Lower lobe of right lung (tissue), 2 donors: Measurements from ENCODE around the gene TMEM129. TPM values are rescaled to one million over a fixed set of nuclear protein-coding genes. Genes with fewer than 3 reads are reported as not detected.

Experiments used
- ATAC-seq, 2 donors: fragments of 200-7000 bp; cut with Tn5 transposase; one replicate each; pipeline ENCODE4 v1.9.1; 2020 to 2022; ENCODE audit warnings: mild to moderate bottlenecking in 2 of 2, moderate library complexity in 2 of 2
- DNase-seq: peaks from one replicate; pipeline ENCODE4 v3.0.0-alpha.2; 2020
- H3K27ac ChIP-seq: fragments of 200-600 bp; one replicate; pipeline ENCODE4 v1.8.0; 2022
- H3K27me3 ChIP-seq: fragments of 200-600 bp; one replicate; pipeline ENCODE4 v1.8.0; 2022; ENCODE audit warnings: low read depth
- H3K36me3 ChIP-seq: fragments of 200-600 bp; one replicate; pipeline ENCODE4 v1.8.0; 2022; ENCODE audit warnings: mild to moderate bottlenecking
- H3K4me1 ChIP-seq: fragments of 200-600 bp; one replicate; pipeline ENCODE4 v1.8.0; 2022
- H3K4me3 ChIP-seq: fragments of 200-600 bp; one replicate; pipeline ENCODE4 v1.8.0; 2022; ENCODE audit warnings: mild to moderate bottlenecking
- H3K9me3 ChIP-seq: fragments of 200-600 bp; one replicate; pipeline ENCODE4 v1.8.0; 2022
- CTCF ChIP-seq: fragments of 200-600 bp; IDR thresholded peaks from one replicate; pipeline ENCODE4 v1.8.0; 2022; ENCODE audit warnings: antibody characterized with exemption, mild to moderate bottlenecking
- intact Hi-C: fragments of 100-400 bp; cut with DNase I; formaldehyde crosslinking; loops from one replicate; pipeline ENCODE4 v1.11.0; 2022
- long read RNA-seq: library from polyadenylated mRNA; unstranded; transcript quantifications from one replicate; pipeline ENCODE4 v2.0.0, GENCODE V29; 2021
- total RNA-seq: library from RNA; stranded (reverse); fragmentation: NEBNext Ultra II Directional; extraction: Animal tissue kit (Norgen Biotek cat#: 25700); gene quantifications from one replicate; pipeline ENCODE4 v1.2.1, GENCODE V29; 2021
- donor health status: DM: no; HTN: yes; CAD: no; lungs with severe emphysema.

TMEM129 gene
- 30.9 TPM for total RNA-seq
- long read RNA-seq, transcript TMEM129-202 (4 exons, 2,810 nt), result major isoform, 55 of 110 reads
- long read RNA-seq, partial matches to known transcripts, result 20 of 110 reads
- long read RNA-seq, other reads (novel, unspliced or antisense), result 24 of 110 reads

- Histone ChIP-seq H3K4me3 (peak within 1 kb of the TSS; percentile 80), H3K27ac (peak within 1 kb of the TSS; percentile 95), H3K4me1 (peaks cover 44% of the 10 kb centered on the region), H3K9me3 (no peaks in the 10 kb centered on the region), H3K36me3 (peaks cover 27% of the 10 kb centered on the region), H3K27me3 (no peaks in the 10 kb centered on the region)
- ATAC-seq, result peak; percentile 94 to 96
- intact Hi-C loops, result no loop called here
- TF ChIP-seq CTCF, result no peak
- peak; percentile 96 for DNase-seq
These were observed at the start of gene TMEM129, which contains the start of gene TACC3 for GRCh38 chr4:1721003-1721665. Gene TMEM129, minus strand, starts transcription at chr4:1721323. Its CDS starts 486 bp downstream, at chr4:1720837. Gene TACC3, plus strand, starts transcription at chr4:1721521. Its CDS starts 1,901 bp downstream, at chr4:1723422.

GRCh38 chr4:1770791-1771231, 49.7 kb upstream of the TMEM129 start:
- Histone ChIP-seq H3K4me3 (no peak overlapping the region), H3K27me3 (peaks cover 27% of the 10 kb centered on the region), H3K36me3 (no peaks in the 10 kb centered on the region), H3K9me3 (no peaks in the 10 kb centered on the region), H3K27ac (no peak overlapping the region), H3K4me1 (peaks cover 39% of the 10 kb centered on the region)
- no peak for TF ChIP-seq CTCF
- no peak for ATAC-seq
- intact Hi-C loops, result no loop called here
- no peak for DNase-seq

GRCh38 chr4:1770245-1770644, 49.1 kb upstream of the TMEM129 start:
- Histone ChIP-seq H3K4me1 (peaks cover 40% of the 10 kb centered on the region), H3K27me3 (peaks cover 27% of the 10 kb centered on the region), H3K9me3 (no peaks in the 10 kb centered on the region), H3K36me3 (no peaks in the 10 kb centered on the region), H3K27ac (peak overlapping the region; percentile 80), H3K4me3 (no peak overlapping the region)
- DNase-seq, result no peak
- intact Hi-C loops, result no loop called here
- no peak for ATAC-seq
- TF ChIP-seq CTCF, result no peak

- intact Hi-C loops, result no loop called here
- DNase-seq (no peak), ATAC-seq (no peak)
- H3K36me3 ChIP-seq, result no peaks in the 10 kb centered on the region
- peaks cover 27% of the 10 kb centered on the region for H3K27me3 ChIP-seq
- peaks cover 40% of the 10 kb centered on the region for H3K4me1 ChIP-seq
- no peaks in the 10 kb centered on the region for H3K9me3 ChIP-seq
- no peak for TF ChIP-seq CTCF
- no peak overlapping the region for H3K4me3 ChIP-seq
- peak overlapping the region; percentile 80 for H3K27ac ChIP-seq
These were observed 48.6 kb upstream of the TMEM129 start for GRCh38 chr4:1769692-1770091.

GRCh38 chr4:1768367-1769034, 47.4 kb upstream of the TMEM129 start:
- ATAC-seq (peak; percentile 56 to 81), DNase-seq (peak; percentile 85)
- no peak for TF ChIP-seq CTCF
- no peaks in the 10 kb centered on the region for H3K9me3 ChIP-seq
- intact Hi-C loops, result no loop called here
- H3K4me3 ChIP-seq, result peak overlapping the region; percentile 51
- peaks cover 47% of the 10 kb centered on the region for H3K4me1 ChIP-seq
- H3K27me3 ChIP-seq, result peaks cover 27% of the 10 kb centered on the region
- peak overlapping the region; percentile 80 for H3K27ac ChIP-seq
- no peaks in the 10 kb centered on the region for H3K36me3 ChIP-seq
